Measurements from ENCODE around the gene GHRHR. TPM values are rescaled to one million over a fixed set of nuclear protein-coding genes. Genes with fewer than 3 reads are reported as not detected.

The GHRHR gene
- total and polyA plus RNA-seq, 4 donors = 0.38 to 0.77 (median 0.77) TPM; not detected in 1

DNA sequence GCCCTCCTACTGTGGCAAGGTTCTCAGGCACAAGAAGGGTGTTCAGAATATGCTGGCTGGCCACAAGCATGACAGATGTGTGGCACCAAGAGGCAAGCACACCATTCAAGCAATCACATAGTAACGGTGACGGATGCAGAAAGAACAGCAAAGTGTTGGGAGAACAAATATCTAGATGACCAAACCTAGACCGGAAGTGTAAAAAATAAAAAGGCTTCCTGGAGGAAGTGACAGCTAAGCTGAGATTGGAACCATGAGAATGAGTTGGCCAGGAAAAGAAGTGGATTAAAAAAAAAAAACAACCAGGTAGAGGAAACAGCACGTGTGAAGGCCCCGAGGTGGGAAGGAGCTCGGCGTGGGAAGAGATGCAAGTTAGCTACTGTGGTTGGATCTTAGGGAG lies 22.0 kb downstream of the GHRHR start:
- 62 to 65% methylated on average over 7 of the region's 7 CpGs for WGBS, 2 donors

DNA sequence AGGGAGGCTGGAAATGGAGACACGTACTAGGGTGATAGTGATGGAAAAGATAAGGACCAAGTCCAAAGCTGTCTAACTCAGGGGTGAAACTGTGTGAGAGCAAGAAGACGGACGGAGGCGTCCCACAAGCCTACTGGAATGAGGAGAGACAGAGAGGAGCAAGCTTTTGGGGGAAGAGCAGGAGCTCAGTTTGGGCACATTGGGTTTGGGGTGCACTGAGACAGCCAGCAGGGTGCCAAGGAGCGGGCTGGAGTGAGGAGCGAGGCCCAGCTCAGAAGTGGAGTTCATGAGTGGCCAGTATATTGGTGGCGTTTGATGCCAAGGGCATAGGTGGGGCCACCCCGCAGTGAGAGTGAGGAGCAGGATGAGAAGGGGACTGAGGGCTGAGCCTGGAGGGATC lies 22.6 kb downstream of the GHRHR start:
- no peak overlapping the region for H3K4me3 ChIP-seq
- no peak for DNase-seq
- WGBS, 2 donors = 87 to 92% methylated on average over 8 of the region's 8 CpGs
- no peaks in the 10 kb centered on the region for H3K36me3 ChIP-seq (ENCODE audit: control insufficient read depth in 4 of 4, insufficient read depth in 4 of 4, low read length in 4 of 4)
- H3K4me1 ChIP-seq (ENCODE audit: control insufficient read depth in 5 of 5, insufficient read depth in 5 of 5, low read length in 5 of 5) = peaks cover 0 to 7% (median 0%) of the 10 kb centered on the region in 5 donors
- no peak overlapping the region for H3K27ac ChIP-seq (ENCODE audit: low read depth in 1 of 2, low read length in 1 of 2)
- H3K9me3 ChIP-seq (ENCODE audit: control insufficient read depth in 4 of 4, insufficient read depth in 3 of 4, low read length in 3 of 4) = peaks cover 0 to 2% (median 0%) of the 10 kb centered on the region in 4 donors
- H3K27me3 ChIP-seq (ENCODE audit: control insufficient read depth in 3 of 3, insufficient read depth in 3 of 3, low read length in 2 of 3) = no peaks in the 10 kb centered on the region
- ATAC-seq (ENCODE audit: insufficient read depth, low FRiP score) = no peak
- TF ChIP-seq, protein P1, sequence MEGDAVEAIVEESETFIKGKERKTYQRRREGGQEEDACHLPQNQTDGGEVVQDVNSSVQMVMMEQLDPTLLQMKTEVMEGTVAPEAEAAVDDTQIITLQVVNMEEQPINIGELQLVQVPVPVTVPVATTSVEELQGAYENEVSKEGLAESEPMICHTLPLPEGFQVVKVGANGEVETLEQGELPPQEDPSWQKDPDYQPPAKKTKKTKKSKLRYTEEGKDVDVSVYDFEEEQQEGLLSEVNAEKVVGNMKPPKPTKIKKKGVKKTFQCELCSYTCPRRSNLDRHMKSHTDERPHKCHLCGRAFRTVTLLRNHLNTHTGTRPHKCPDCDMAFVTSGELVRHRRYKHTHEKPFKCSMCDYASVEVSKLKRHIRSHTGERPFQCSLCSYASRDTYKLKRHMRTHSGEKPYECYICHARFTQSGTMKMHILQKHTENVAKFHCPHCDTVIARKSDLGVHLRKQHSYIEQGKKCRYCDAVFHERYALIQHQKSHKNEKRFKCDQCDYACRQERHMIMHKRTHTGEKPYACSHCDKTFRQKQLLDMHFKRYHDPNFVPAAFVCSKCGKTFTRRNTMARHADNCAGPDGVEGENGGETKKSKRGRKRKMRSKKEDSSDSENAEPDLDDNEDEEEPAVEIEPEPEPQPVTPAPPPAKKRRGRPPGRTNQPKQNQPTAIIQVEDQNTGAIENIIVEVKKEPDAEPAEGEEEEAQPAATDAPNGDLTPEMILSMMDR (IDR thresholded peaks at IDR 0.05; ENCODE audit: control extremely low read depth, extremely low read depth) = no peak
- H3K9ac ChIP-seq (ENCODE audit: insufficient read depth in 1 of 2, low read length in 2 of 2) = no peak overlapping the region

More for the DNA sequence above, 22.0 kb downstream of the GHRHR start:
- H3K36me3 ChIP-seq (ENCODE audit: control insufficient read depth in 4 of 4, insufficient read depth in 4 of 4, low read length in 4 of 4) = no peaks in the 10 kb centered on the region
- no peak overlapping the region for H3K4me3 ChIP-seq
- H3K4me1 ChIP-seq (ENCODE audit: control insufficient read depth in 5 of 5, insufficient read depth in 5 of 5, low read length in 5 of 5) = peaks cover 0 to 7% (median 0%) of the 10 kb centered on the region in 5 donors
- H3K9me3 ChIP-seq (ENCODE audit: control insufficient read depth in 4 of 4, insufficient read depth in 3 of 4, low read length in 3 of 4) = peaks cover 0 to 2% (median 0%) of the 10 kb centered on the region in 4 donors
- DNase-seq (no peak), ATAC-seq (ENCODE audit: insufficient read depth, low FRiP score) (no peak)
- peaks cover 0 to 2% (median 0%) of the 10 kb centered on the region in 3 donors for H3K27me3 ChIP-seq (ENCODE audit: control insufficient read depth in 3 of 3, insufficient read depth in 3 of 3, low read length in 2 of 3)
- no peak overlapping the region for H3K27ac ChIP-seq (ENCODE audit: low read depth in 1 of 2, low read length in 1 of 2)
- TF ChIP-seq, protein P1 (IDR thresholded peaks at IDR 0.05; ENCODE audit: control extremely low read depth, extremely low read depth) = no peak
- H3K9ac ChIP-seq (ENCODE audit: insufficient read depth in 1 of 2, low read length in 2 of 2) = no peak overlapping the region

DNA sequence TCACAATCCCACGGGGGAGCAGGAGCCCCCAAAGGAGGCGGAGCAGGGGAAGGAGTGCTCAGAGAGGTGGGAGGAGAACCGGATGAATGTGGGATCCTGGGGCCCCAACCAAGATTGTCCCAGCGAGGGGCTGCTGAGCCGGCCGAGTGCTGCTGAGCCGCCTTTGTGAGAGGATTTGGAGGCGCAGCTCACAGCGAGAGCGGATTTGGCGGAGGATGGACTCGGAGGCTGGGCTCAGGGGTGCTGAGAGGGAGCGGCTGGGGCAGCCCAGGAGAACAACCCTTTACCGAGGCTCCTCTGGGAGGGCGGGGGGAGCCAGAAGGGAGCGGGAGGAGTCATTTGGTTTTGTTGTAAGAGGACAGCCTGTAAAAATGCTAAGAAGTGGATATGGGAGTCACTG lies 23.0 kb downstream of the GHRHR start:
- no peak for DNase-seq
- TF ChIP-seq, protein P1 (IDR thresholded peaks at IDR 0.05; ENCODE audit: control extremely low read depth, extremely low read depth) = no peak
- no peak overlapping the region for H3K27ac ChIP-seq (ENCODE audit: low read depth in 1 of 2, low read length in 1 of 2)
- H3K9ac ChIP-seq (ENCODE audit: insufficient read depth in 1 of 2, low read length in 2 of 2) = no peak overlapping the region
- H3K36me3 ChIP-seq (ENCODE audit: control insufficient read depth in 4 of 4, insufficient read depth in 4 of 4, low read length in 4 of 4) = no peaks in the 10 kb centered on the region
- ATAC-seq (ENCODE audit: insufficient read depth, low FRiP score) = no peak
- H3K4me3 ChIP-seq = no peak overlapping the region
- WGBS, 2 donors = 29 to 57% methylated on average over 16 of the region's 16 CpGs
- H3K9me3 ChIP-seq (ENCODE audit: control insufficient read depth in 4 of 4, insufficient read depth in 3 of 4, low read length in 3 of 4) = peaks cover 0 to 2% (median 0%) of the 10 kb centered on the region in 4 donors
- H3K4me1 ChIP-seq (ENCODE audit: control insufficient read depth in 5 of 5, insufficient read depth in 5 of 5, low read length in 5 of 5) = peaks cover 0 to 7% (median 0%) of the 10 kb centered on the region in 5 donors
- no peaks in the 10 kb centered on the region for H3K27me3 ChIP-seq (ENCODE audit: control insufficient read depth in 3 of 3, insufficient read depth in 3 of 3, low read length in 2 of 3)

DNA sequence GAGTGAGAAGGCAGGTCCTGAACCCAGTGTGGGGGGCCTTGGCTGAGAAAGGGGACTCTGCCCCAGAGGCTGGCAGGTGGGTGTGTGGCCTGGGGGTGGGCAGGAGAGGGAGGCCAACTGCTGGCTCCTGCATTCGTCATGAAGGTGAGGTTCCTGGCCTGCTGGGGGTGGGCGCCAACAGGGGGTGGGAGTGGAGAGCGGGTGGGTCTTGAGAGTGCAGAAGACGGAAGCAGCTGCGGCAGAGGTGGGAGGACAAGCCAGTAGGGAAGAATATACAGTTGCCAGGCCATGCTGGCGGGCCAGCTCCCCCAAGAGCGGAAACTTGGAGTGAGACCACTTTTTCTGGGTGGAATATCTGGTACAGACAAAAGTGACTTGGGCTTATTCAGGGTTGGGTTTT lies 23.4 kb downstream of the GHRHR start:
- 55 to 82% methylated on average over 7 of the region's 7 CpGs for WGBS, 2 donors
- no peak overlapping the region for H3K27ac ChIP-seq (ENCODE audit: low read depth in 1 of 2, low read length in 1 of 2)
- DNase-seq = no peak

More for the DNA sequence above, 23.4 kb downstream of the GHRHR start:
- H3K36me3 ChIP-seq (ENCODE audit: control insufficient read depth in 4 of 4, insufficient read depth in 4 of 4, low read length in 4 of 4) = no peaks in the 10 kb centered on the region
- H3K9ac ChIP-seq (ENCODE audit: insufficient read depth in 1 of 2, low read length in 2 of 2) = no peak overlapping the region
- ATAC-seq (ENCODE audit: insufficient read depth, low FRiP score) = no peak
- H3K9me3 ChIP-seq (ENCODE audit: control insufficient read depth in 4 of 4, insufficient read depth in 3 of 4, low read length in 3 of 4) = peaks cover 0 to 2% (median 0%) of the 10 kb centered on the region in 4 donors
- TF ChIP-seq, protein P1 (IDR thresholded peaks at IDR 0.05; ENCODE audit: control extremely low read depth, extremely low read depth) = no peak
- no peaks in the 10 kb centered on the region for H3K27me3 ChIP-seq (ENCODE audit: control insufficient read depth in 3 of 3, insufficient read depth in 3 of 3, low read length in 2 of 3)
- H3K4me3 ChIP-seq = no peak overlapping the region
- H3K4me1 ChIP-seq (ENCODE audit: control insufficient read depth in 5 of 5, insufficient read depth in 5 of 5, low read length in 5 of 5) = peaks cover 0 to 7% (median 0%) of the 10 kb centered on the region in 5 donors

All from lung (tissue), 12 donors.